Trophoblast cell (in vitro differentiated cells and primary cell): Measurements from ENCODE around the gene TBC1D26.
"Not testable (repeated sequence)": the region's sequence is repeated elsewhere in the genome, so short reads cannot be mapped to it uniquely, and the experiment has no call there.

Experiments
- DNase-seq, 2 donors: peaks; one replicate each; pipeline ENCODE4 v3.0.0-alpha.2; 2016
- H2AFZ ChIP-seq: 2 replicates; pipeline ENCODE4 v1.6.1; 2013; ENCODE audit warnings: low read length, moderate library complexity, mild to moderate bottlenecking; ENCODE audit not compliant: insufficient read depth, poor library complexity
- H2AK5ac ChIP-seq: 2 replicates; pipeline ENCODE4 v1.6.1; 2013; ENCODE audit warnings: mild to moderate bottlenecking, low read length
- H2BK120ac ChIP-seq: 2 replicates; pipeline ENCODE4 v1.6.1; 2013; ENCODE audit warnings: low read length, mild to moderate bottlenecking, moderate library complexity; ENCODE audit not compliant: insufficient read depth, poor library complexity
- H2BK12ac ChIP-seq: 2 replicates; pipeline ENCODE4 v1.6.1; 2013; ENCODE audit warnings: mild to moderate bottlenecking, low read length, moderate library complexity
- H2BK5ac ChIP-seq: 2 replicates; pipeline ENCODE4 v1.6.1; 2013; ENCODE audit warnings: low read length, low read depth, moderate library complexity, mild to moderate bottlenecking; ENCODE audit not compliant: poor library complexity
- H3K14ac ChIP-seq: 2 replicates; pipeline ENCODE4 v1.6.1; 2013; ENCODE audit warnings: mild to moderate bottlenecking, low read length
- H3K18ac ChIP-seq: 2 replicates; pipeline ENCODE4 v1.6.1; 2013; ENCODE audit warnings: mild to moderate bottlenecking, low read length
- H3K23ac ChIP-seq: 2 replicates; pipeline ENCODE4 v1.6.1; 2013; ENCODE audit warnings: low read length
- H3K27ac ChIP-seq: 2 replicates; pipeline ENCODE4 v1.5.1; 2013; ENCODE audit warnings: low read depth, mild to moderate bottlenecking, inconsistent platforms, low read length, moderate library complexity
- H3K27me3 ChIP-seq: 2 replicates; pipeline ENCODE4 v1.6.1; 2013; ENCODE audit warnings: inconsistent platforms, mild to moderate bottlenecking, low read length, moderate library complexity; ENCODE audit not compliant: insufficient read depth
- H3K36me3 ChIP-seq, 2 experiments: 1 replicate in 1 of 2; 2 replicates in 1 of 2; pipeline ENCODE4 v1.6.1; 2013; ENCODE audit warnings: low read length in 2 of 2, mild to moderate bottlenecking in 2 of 2, moderate library complexity in 1 of 2; ENCODE audit not compliant: insufficient read depth in 2 of 2, control insufficient read depth in 1 of 2
- H3K4ac ChIP-seq: 2 replicates; pipeline ENCODE4 v1.6.1; 2013; ENCODE audit warnings: low read depth, mild to moderate bottlenecking, low read length, moderate library complexity
- H3K4me1 ChIP-seq, 2 experiments: 1 replicate in 1 of 2; 2 replicates in 1 of 2; pipeline ENCODE4 v1.6.1; 2013; ENCODE audit warnings: low read length in 2 of 2, mild to moderate bottlenecking in 2 of 2, moderate library complexity in 1 of 2; ENCODE audit not compliant: insufficient read depth in 2 of 2, control insufficient read depth in 1 of 2
- H3K4me2 ChIP-seq: 2 replicates; pipeline ENCODE4 v1.6.1; 2013; ENCODE audit warnings: inconsistent platforms, mild to moderate bottlenecking, low read length, moderate library complexity
- H3K4me3 ChIP-seq: 2 replicates; pipeline ENCODE4 v1.5.1; 2013; ENCODE audit warnings: mild to moderate bottlenecking, low read depth, low read length, inconsistent platforms
- H3K79me1 ChIP-seq: one replicate; pipeline ENCODE4 v1.6.1; 2013; ENCODE audit warnings: low read length
- H3K79me2 ChIP-seq: 2 replicates; pipeline ENCODE4 v1.6.1; 2013; ENCODE audit warnings: low read length, mild to moderate bottlenecking; ENCODE audit not compliant: control insufficient read depth, insufficient read depth, poor library complexity
- H3K9ac ChIP-seq: 2 replicates; pipeline ENCODE4 v1.6.1; 2013; ENCODE audit warnings: mild to moderate bottlenecking, low read length
- H3K9me3 ChIP-seq: 2 replicates; pipeline ENCODE4 v1.6.1; 2013; ENCODE audit warnings: low read depth, mild to moderate bottlenecking, control low read depth, inconsistent platforms, low read length; ENCODE audit not compliant: insufficient read depth
- H4K12ac ChIP-seq: 2 replicates; pipeline ENCODE4 v1.6.1; 2013; ENCODE audit warnings: low read depth, mild to moderate bottlenecking, low read length, moderate library complexity
- H4K8ac ChIP-seq: 2 replicates; pipeline ENCODE4 v1.6.1; 2013; ENCODE audit warnings: low read depth, mild to moderate bottlenecking, low read length, moderate library complexity
- H4K91ac ChIP-seq: one replicate; pipeline ENCODE4 v1.6.1; 2013; ENCODE audit warnings: low read depth, mild to moderate bottlenecking, low read length, moderate library complexity
- WGBS: extraction: QIAGEN DNeasy Blood & Tissue Kit; methylation state at CpG from one replicate; pipeline ENCODE4 v1.1.7; 2013; ENCODE audit warnings: missing lambda C conversion rate; ENCODE audit not compliant: insufficient read length, insufficient coverage; ENCODE audit errors: extremely low coverage; 5-methylcytosine and 5-hydroxymethylcytosine counted together

TBC1D26 gene

GRCh38 chr17:15768865-15769533, 36.9 kb downstream of the TBC1D26 start:
- not testable (repeated sequence) for H3K36me3 ChIP-seq, DNase-seq
- no CpG with 5 or more reads among the region's 14 CpGs for WGBS

GRCh38 chr17:15770679-15771078, 38.6 kb downstream of the TBC1D26 start:
- H3K9ac ChIP-seq, H3K79me1 ChIP-seq, H2BK120ac ChIP-seq, H3K4me1 ChIP-seq, H3K4ac ChIP-seq, H3K27ac ChIP-seq, H2BK12ac ChIP-seq, H3K36me3 ChIP-seq, H3K18ac ChIP-seq, H4K91ac ChIP-seq, H3K4me3 ChIP-seq, H2AFZ ChIP-seq, H3K14ac ChIP-seq, H4K8ac ChIP-seq, H3K23ac ChIP-seq, H3K9me3 ChIP-seq, DNase-seq, H3K79me2 ChIP-seq, H2BK5ac ChIP-seq, H3K4me2 ChIP-seq, H4K12ac ChIP-seq, H2AK5ac ChIP-seq, H3K27me3 ChIP-seq: not testable (repeated sequence)
- no CpG with 5 or more reads among the region's 7 CpGs for WGBS

More at GRCh38 chr17:15768865-15769533, 36.9 kb downstream of the TBC1D26 start:
- H3K27me3 ChIP-seq, H3K9me3 ChIP-seq, H3K14ac ChIP-seq, H3K4me2 ChIP-seq, H3K79me1 ChIP-seq, H4K8ac ChIP-seq, H2BK120ac ChIP-seq, H2AFZ ChIP-seq, H2AK5ac ChIP-seq, H3K4me1 ChIP-seq, H3K23ac ChIP-seq, H4K12ac ChIP-seq, H3K4ac ChIP-seq, H3K4me3 ChIP-seq, H3K9ac ChIP-seq, H3K27ac ChIP-seq, H2BK5ac ChIP-seq, H4K91ac ChIP-seq, H3K79me2 ChIP-seq, H2BK12ac ChIP-seq, H3K18ac ChIP-seq: not testable (repeated sequence)

DNA sequence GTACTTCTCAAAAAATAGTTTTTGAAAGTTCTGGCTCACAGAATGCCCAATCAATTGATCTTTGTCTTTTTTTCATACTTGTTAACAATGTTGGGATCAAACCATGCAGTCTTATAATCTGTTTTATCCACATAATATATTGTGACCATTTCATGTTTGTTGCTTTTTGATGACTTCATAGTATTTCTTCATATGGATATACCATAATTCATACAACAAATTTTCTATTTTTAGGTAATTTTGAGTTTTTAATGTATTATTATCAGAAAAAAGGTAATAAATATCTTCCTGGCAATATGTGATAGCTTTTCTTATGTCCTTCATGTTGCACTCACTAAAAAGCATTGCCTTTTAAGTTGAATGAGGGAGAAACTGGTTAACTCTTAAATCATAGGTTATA, 44.8 kb downstream of the TBC1D26 start:
- Histone ChIP-seq H3K27me3 (no peaks in the 10 kb centered on the region), H2AK5ac (no peak overlapping the region), H3K18ac (no peak overlapping the region), H4K91ac (no peak overlapping the region), H3K27ac (no peak overlapping the region), H3K4me2 (no peak overlapping the region), H3K4me1 (no peaks in the 10 kb centered on the region), H3K79me2 (no peaks in the 10 kb centered on the region), H3K9me3 (peaks cover 7% of the 10 kb centered on the region), H3K14ac (no peak overlapping the region), H2BK12ac (no peak overlapping the region), H3K9ac (no peak overlapping the region), H3K79me1 (no peaks in the 10 kb centered on the region), H4K12ac (no peak overlapping the region), H3K36me3 (no peaks in the 10 kb centered on the region), H2BK5ac (no peak overlapping the region), H3K4me3 (no peak overlapping the region), H2AFZ (no peak overlapping the region), H3K23ac (no peak overlapping the region), H2BK120ac (no peak overlapping the region), H4K8ac (no peak overlapping the region), H3K4ac (no peak overlapping the region)
- no peak for DNase-seq

DNA sequence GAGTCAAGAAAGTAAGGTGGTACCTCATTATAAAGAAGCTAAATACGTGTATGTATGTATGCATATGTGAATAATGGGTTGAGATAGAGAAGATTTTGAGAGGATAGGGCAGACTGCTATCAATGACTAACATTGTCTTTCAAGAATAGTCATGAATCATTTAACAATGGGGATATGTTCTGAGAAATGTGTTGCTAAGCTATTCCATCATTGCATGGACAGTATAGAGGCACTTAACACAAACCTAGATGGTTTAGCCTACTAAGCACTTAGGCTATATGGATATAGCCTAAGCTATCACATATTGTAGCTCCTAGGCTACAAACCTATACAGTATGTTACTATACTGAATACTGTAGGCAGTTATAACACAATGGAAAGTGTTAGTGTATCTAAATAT, 45.2 kb downstream of the TBC1D26 start:
- no peak overlapping the region for H3K23ac ChIP-seq
- H3K4ac ChIP-seq: no peak overlapping the region
- WGBS: no CpG with 5 or more reads among the region's 1 CpG

More for the DNA sequence above, 45.2 kb downstream of the TBC1D26 start:
- Histone ChIP-seq H2BK120ac (no peak overlapping the region), H3K9ac (no peak overlapping the region), H2AK5ac (no peak overlapping the region), H3K4me2 (no peak overlapping the region), H3K18ac (no peak overlapping the region), H3K79me2 (no peaks in the 10 kb centered on the region), H4K91ac (no peak overlapping the region), H3K4me1 (no peaks in the 10 kb centered on the region), H3K14ac (no peak overlapping the region), H2BK12ac (no peak overlapping the region), H3K9me3 (peaks cover 7% of the 10 kb centered on the region), H4K8ac (no peak overlapping the region), H2BK5ac (no peak overlapping the region), H3K79me1 (no peaks in the 10 kb centered on the region), H2AFZ (no peak overlapping the region), H3K4me3 (no peak overlapping the region), H3K27me3 (no peaks in the 10 kb centered on the region), H4K12ac (no peak overlapping the region), H3K36me3 (no peaks in the 10 kb centered on the region), H3K27ac (no peak overlapping the region)
- no peak for DNase-seq
